IPS DF 6.9 (cell line): Measurements from ENCODE around the gene WWC1.

Experiments used
- DNase-seq: peaks from one replicate; pipeline ENCODE4 v3.0.0-alpha.2; 2013; ENCODE audit warnings: low read depth, low spot score
- H3K27ac ChIP-seq: one replicate; pipeline ENCODE4 v1.5.1; 2013; ENCODE audit warnings: low read length, control low read depth
- H3K27me3 ChIP-seq: 2 replicates; pipeline ENCODE4 v1.6.1; 2013; ENCODE audit warnings: mild to moderate bottlenecking, low read length; ENCODE audit not compliant: control insufficient read depth, insufficient read depth
- H3K36me3 ChIP-seq: 2 replicates; pipeline ENCODE4 v1.6.1; 2013; ENCODE audit warnings: low read length; ENCODE audit not compliant: control insufficient read depth, insufficient read depth
- H3K4me1 ChIP-seq: 2 replicates; pipeline ENCODE4 v1.6.1; 2013; ENCODE audit warnings: low read length; ENCODE audit not compliant: control insufficient read depth, insufficient read depth
- H3K4me3 ChIP-seq: 2 replicates; pipeline ENCODE4 v1.5.1; 2013; ENCODE audit warnings: mild to moderate bottlenecking, low read length
- H3K9me3 ChIP-seq: 2 replicates; pipeline ENCODE4 v1.6.1; 2013; ENCODE audit warnings: low read length, inconsistent platforms; ENCODE audit not compliant: control insufficient read depth, insufficient read depth
- WGBS: extraction: QIAGEN DNeasy Blood & Tissue Kit; methylation state at CpG from one replicate; pipeline ENCODE4 v1.1.7; 2013; ENCODE audit warnings: mixed read lengths, missing lambda C conversion rate; ENCODE audit not compliant: insufficient read length, insufficient coverage; 5-methylcytosine and 5-hydroxymethylcytosine counted together

Gene WWC1

DNA sequence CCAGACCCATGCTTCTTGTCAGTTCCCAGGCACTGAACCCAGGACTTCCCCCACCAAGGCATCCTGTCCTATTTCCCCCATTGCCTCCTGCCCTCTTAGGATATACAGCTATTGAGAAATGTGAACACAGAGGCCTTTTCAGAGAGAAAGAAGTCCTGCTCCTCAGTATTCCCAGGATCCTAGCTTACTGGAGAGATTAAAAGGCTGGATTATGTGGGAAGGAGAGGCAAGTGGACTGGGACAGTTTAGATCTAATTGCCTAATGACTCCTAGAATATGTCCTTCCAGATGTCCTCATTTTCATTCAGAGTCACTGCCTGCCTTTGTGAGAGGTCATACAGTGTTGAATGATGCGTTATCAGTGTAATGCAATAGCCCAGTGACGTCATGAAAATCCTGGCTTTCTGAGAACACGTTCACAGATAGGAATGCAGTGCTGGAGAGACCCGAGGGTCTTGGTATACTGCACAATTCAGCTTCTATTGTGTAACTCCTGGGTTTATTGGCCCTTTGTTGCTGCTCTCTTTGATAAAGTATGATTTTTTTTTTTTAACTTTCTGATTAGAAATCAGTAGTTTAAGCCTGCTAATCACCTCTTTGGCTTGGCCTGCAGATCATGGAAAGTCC, 26.2 kb downstream of the WWC1 start:
- no CpG with 5 or more reads among the region's 4 CpGs for WGBS
- no peak overlapping the region for H3K27ac ChIP-seq
- no peaks in the 10 kb centered on the region for H3K27me3 ChIP-seq
- H3K36me3 ChIP-seq, result no peaks in the 10 kb centered on the region
- no peaks in the 10 kb centered on the region for H3K9me3 ChIP-seq
- no peak for DNase-seq
- no peak overlapping the region for H3K4me3 ChIP-seq
- peaks cover 3% of the 10 kb centered on the region for H3K4me1 ChIP-seq

DNA sequence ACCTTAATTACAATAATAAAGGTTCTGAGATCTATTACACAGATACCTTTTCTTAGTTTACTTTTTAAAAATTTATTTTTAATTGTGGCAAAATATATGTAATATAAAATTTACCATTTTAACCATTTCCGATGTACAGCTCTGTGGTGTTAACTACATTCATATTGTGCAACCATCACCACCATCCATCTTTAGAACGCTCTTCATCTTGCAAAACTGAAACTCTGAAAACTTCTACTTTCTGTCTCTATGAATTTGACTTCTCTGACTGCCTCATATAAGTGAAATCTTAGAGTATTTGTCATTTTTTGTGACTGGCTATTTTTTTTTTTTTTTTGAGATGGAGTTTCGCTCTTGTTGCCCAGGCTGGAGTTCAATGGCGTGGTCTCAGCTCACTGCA, 26.8 kb downstream of the WWC1 start:
- Histone ChIP-seq H3K27me3 (no peaks in the 10 kb centered on the region), H3K4me1 (peaks cover 3% of the 10 kb centered on the region), H3K4me3 (no peak overlapping the region), H3K27ac (no peak overlapping the region), H3K9me3 (no peaks in the 10 kb centered on the region), H3K36me3 (no peaks in the 10 kb centered on the region)
- no CpG with 5 or more reads among the region's 4 CpGs for WGBS
- no peak for DNase-seq

DNA sequence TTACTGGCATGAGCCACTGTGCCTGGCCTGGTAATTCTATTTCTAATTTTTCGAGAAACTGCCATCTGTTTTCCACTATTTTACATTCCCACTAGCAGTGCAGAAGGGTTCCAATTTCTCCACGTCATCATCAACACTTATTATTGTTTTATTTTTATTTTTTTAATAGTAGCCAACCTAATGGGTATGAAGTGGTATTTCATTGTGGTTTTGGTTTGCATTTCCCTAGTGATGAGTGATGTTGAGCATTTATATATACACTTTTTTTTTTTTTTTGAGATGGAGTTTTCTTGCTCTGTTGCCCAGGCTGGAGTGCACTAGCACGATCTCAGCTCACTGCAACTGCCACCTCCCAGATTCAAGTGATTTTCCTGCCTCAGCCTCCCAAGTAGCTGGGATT, 28.3 kb downstream of the WWC1 start:
- Histone ChIP-seq H3K4me1 (peaks cover 1% of the 10 kb centered on the region), H3K4me3 (no peak overlapping the region), H3K9me3 (no peaks in the 10 kb centered on the region), H3K27me3 (no peaks in the 10 kb centered on the region), H3K36me3 (no peaks in the 10 kb centered on the region), H3K27ac (no peak overlapping the region)
- no CpG with 5 or more reads among the region's 3 CpGs for WGBS
- no peak for DNase-seq

DNA sequence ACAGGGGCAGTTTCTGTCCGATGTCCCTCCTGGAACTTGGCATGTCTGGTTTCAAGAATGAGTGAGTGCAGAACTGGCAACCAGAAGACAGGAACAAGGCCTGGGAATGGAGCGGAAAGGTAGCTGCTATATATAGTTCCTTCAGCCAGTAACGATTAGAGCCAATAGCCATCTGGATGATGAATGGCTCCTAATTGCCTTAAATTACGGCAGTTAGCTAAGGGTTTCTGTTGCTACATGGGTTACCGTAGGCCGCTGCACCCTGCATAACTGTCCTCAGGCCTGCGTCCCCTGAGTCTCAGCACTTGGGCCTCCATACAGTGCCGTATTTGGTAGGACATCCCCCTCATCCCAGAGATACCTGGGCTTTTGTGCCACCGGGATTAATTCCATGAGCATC, 29.4 kb downstream of the WWC1 start:
- Histone ChIP-seq H3K27ac (no peak overlapping the region), H3K4me3 (no peak overlapping the region), H3K36me3 (no peaks in the 10 kb centered on the region), H3K9me3 (no peaks in the 10 kb centered on the region), H3K27me3 (no peaks in the 10 kb centered on the region), H3K4me1 (peaks cover 2% of the 10 kb centered on the region)
- no CpG with 5 or more reads among the region's 9 CpGs for WGBS
- no peak for DNase-seq

DNA sequence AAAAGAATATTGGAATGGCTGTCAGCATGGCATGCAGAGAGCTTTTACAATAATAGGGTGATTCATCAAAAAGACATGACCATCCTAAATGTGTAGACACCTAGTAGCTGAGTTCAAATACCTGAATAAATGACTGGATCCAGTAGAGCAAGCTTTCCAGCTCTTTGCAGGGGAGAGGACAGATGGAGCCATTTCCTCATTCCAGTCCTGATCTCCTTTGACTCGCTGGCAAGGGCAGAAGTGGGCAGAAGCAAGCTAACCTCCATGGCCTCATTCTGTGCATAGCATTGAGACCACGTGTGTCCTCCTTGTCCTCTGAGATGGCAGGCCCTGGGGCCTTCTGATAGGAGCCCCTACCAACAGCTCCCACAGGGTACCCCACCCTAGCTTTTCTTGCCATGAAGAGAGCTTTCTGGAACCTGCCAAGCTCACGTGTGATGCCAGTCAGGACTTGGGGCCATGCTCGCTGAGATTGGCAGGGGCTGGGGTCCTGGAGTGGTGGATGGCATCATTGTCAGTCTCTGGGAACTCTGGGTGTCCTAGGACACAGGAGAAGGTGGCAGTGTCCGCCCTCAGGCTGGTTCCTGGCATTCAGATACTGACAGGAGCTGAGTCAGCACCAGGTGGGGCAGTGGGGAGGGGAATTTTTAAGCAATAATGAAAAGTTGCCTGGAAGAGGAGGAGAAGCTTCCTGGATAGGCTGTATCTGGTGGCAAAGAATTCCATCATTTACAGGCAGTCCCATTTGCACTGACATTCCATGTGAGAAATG, 33.6 kb downstream of the WWC1 start:
- DNase-seq, result no peak
- no peaks in the 10 kb centered on the region for H3K9me3 ChIP-seq
- no peaks in the 10 kb centered on the region for H3K36me3 ChIP-seq
- no peak overlapping the region for H3K27ac ChIP-seq
- no CpG with 5 or more reads among the region's 5 CpGs for WGBS
- peaks cover 11% of the 10 kb centered on the region; the same call in 1 of the 2 replicates for H3K4me1 ChIP-seq
- no peaks in the 10 kb centered on the region for H3K27me3 ChIP-seq
- H3K4me3 ChIP-seq, result no peak overlapping the region

DNA sequence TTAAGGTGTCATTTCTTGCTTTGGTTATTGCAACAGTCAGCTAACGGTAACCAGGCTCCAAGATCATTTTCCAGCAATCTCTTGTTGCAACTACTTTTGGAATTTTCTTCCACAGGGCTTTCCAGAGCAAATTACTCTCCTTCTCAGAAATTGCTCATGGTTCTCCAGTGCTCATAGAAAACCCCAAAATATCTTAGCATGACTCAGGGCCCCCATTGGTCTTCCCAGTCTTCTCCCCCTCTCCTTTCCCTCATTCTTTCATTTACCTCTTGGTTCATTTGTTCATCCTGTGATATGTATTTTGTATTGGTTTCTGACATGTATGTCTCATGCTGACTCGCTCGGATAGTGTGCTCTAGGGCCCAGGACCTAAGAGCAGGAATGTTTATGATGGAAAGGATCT, 35.6 kb downstream of the WWC1 start:
- no peak for DNase-seq
- peaks cover 20% of the 10 kb centered on the region for H3K4me1 ChIP-seq
- H3K36me3 ChIP-seq, result no peaks in the 10 kb centered on the region
- no peak overlapping the region for H3K27ac ChIP-seq
- no peaks in the 10 kb centered on the region for H3K9me3 ChIP-seq
- H3K4me3 ChIP-seq, result no peak overlapping the region
- no CpG with 5 or more reads among the region's 3 CpGs for WGBS
- H3K27me3 ChIP-seq, result no peaks in the 10 kb centered on the region

DNA sequence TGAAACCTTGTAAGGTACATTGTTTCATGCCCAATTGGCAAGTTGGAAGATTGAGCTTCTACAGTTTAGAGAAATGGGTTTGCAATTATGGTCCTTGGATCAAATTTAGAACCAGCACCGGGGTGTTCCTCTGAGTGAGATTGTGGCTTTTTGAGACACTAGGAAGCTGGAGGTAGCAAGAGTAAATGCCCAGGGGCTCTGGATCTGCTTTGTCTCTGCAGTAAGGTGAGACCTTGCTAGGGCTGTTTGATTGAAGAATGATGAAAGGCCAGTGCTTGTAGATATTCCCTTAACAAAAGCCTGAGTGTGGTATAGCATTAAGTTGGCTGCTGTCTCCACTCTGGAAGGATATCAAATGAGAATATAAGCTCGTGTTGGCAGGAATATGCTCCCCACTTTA, 36.0 kb downstream of the WWC1 start:
- H3K9me3 ChIP-seq, result no peaks in the 10 kb centered on the region
- no CpG with 5 or more reads among the region's 2 CpGs for WGBS
- no peaks in the 10 kb centered on the region for H3K27me3 ChIP-seq
- no peak overlapping the region for H3K27ac ChIP-seq
- H3K36me3 ChIP-seq, result no peaks in the 10 kb centered on the region
- no peak for DNase-seq
- no peak overlapping the region for H3K4me3 ChIP-seq
- H3K4me1 ChIP-seq, result peaks cover 20% of the 10 kb centered on the region

DNA sequence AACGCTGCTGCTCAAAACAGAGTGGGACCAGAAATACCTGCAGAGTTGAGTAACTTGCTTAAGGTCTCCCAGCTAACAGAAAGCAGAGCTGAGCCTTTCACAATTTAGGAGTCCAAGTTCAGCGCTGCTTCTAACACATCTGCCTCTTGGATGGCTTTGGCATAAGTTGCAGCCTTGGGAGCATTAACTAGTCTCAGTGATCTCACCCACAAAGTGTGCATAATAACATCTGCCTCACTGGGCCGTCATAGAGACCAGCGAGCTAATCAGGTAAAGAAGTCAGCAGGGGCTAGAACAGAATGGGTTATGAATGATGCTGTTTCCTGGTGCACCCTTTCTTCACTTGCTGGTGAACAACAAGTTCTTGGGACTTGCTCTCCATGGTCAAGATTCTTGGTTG, 36.5 kb downstream of the WWC1 start:
- Histone ChIP-seq H3K4me1 (peaks cover 22% of the 10 kb centered on the region), H3K27ac (no peak overlapping the region), H3K36me3 (no peaks in the 10 kb centered on the region), H3K4me3 (no peak overlapping the region), H3K9me3 (no peaks in the 10 kb centered on the region), H3K27me3 (no peaks in the 10 kb centered on the region)
- DNase-seq, result no peak
- WGBS, result no CpG with 5 or more reads among the region's 4 CpGs

DNA sequence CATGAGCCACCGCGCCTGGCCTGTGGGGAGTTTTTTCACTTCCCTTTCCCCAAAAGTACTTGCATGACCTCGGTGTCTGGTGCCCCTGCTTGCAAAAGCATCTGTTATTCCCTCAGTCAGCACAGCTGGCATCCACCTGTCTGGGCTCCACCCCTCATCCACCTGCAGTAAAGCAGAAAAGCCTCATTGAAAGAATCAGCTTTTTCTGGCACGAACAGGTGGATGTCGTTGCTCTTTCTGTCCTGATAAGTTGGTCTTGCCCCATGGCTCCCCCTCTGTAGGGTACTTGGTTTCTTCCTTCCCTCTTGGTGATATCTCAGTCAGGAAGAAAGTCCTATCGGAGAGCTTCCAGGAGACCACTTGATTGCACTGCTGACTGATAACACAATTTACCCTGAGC, 37.4 kb downstream of the WWC1 start:
- Histone ChIP-seq H3K36me3 (no peaks in the 10 kb centered on the region), H3K27me3 (no peaks in the 10 kb centered on the region), H3K4me3 (no peak overlapping the region), H3K27ac (no peak overlapping the region), H3K4me1 (peaks cover 25% of the 10 kb centered on the region), H3K9me3 (no peaks in the 10 kb centered on the region)
- DNase-seq, result no peak
- no CpG with 5 or more reads among the region's 6 CpGs for WGBS

DNA sequence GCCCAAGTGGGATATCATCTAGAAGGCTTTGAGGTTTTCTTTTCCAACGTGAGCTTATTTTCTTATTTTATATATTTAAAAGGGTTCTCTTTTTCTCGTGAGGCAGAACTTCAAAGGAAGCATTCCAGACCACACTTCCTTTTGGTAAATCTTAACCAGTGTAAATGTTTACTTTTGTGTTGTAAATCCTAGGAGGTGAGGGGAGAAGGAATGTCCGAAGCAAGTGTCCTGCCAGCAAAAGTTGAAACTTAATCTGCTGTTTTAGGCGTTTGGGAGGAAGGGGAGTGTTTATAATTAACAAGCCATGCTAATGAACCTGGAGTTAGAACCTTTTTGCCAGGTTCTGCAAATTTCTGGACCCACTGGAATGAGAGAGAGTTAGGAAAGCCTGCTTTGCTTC, 37.9 kb downstream of the WWC1 start:
- Histone ChIP-seq H3K9me3 (no peaks in the 10 kb centered on the region), H3K4me3 (no peak overlapping the region), H3K27me3 (no peaks in the 10 kb centered on the region), H3K4me1 (peaks cover 25% of the 10 kb centered on the region), H3K36me3 (no peaks in the 10 kb centered on the region), H3K27ac (no peak overlapping the region)
- DNase-seq, result no peak
- WGBS, result no CpG with 5 or more reads among the region's 4 CpGs

DNA sequence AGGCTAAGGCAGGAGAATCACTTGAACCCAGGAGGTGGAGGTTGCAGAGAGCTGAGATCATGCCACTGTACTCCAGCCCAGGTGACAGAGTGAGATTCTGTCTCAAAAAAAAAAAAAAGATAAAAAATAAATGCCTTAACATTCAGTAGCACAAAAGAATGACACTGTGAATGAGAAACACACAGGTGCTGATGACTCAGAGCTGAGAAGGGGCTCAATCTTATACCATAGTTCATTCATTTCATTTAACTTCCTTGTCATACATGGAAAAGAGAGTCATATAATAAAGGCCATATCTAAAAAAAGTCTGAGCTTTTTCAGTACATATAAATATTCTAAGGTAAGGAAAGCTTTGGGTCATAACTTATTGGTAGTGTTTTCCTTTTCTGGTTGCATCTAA, 40.6 kb downstream of the WWC1 start:
- Histone ChIP-seq H3K27ac (no peak overlapping the region), H3K4me3 (no peak overlapping the region), H3K9me3 (no peaks in the 10 kb centered on the region), H3K36me3 (no peaks in the 10 kb centered on the region), H3K27me3 (no peaks in the 10 kb centered on the region), H3K4me1 (peaks cover 25% of the 10 kb centered on the region)
- no peak for DNase-seq
